CD14-positive monocyte (primary cell): ENCODE data around the gene SYP. TPM values are rescaled to one million over a fixed set of nuclear protein-coding genes. Genes with fewer than 3 reads are reported as not detected.

Experiments used
- DNase-seq, 3 donors: peaks; one replicate each; pipeline ENCODE4 v3.0.0-alpha.2; 2011 to 2022
- H2AFZ ChIP-seq: 2 replicates; pipeline ENCODE4 v1.6.0; 2012; ENCODE audit warnings: mild to moderate bottlenecking, low read depth, low read length, inconsistent platforms; ENCODE audit not compliant: insufficient read depth, poor library complexity, severe bottlenecking
- H3K27ac ChIP-seq, 2 donors: 1 replicate in 1 of 2; 2 replicates in 1 of 2; pipeline ENCODE4 v1.5.1; 2012 to 2013; ENCODE audit warnings: low read length in 2 of 2, control low read depth in 1 of 2, inconsistent platforms in 1 of 2, low read depth in 1 of 2, mild to moderate bottlenecking in 1 of 2
- H3K27me3 ChIP-seq, 2 donors: one replicate each; pipeline versions ENCODE4 v1.6.0 to v1.6.1; 2011 to 2013; ENCODE audit warnings: low read length in 2 of 2; ENCODE audit not compliant: control insufficient read depth in 2 of 2, insufficient read depth in 2 of 2
- H3K36me3 ChIP-seq, 2 donors: replicated peaks in 1 of 2; 1 replicate in 1 of 2; 2 replicates in 1 of 2; pipeline versions ENCODE4 v1.5.1 to v1.6.1; 2012 to 2013; ENCODE audit warnings: low read length in 2 of 2, control low read depth in 1 of 2, inconsistent platforms in 1 of 2, mild to moderate bottlenecking in 1 of 2; ENCODE audit not compliant: insufficient read depth in 2 of 2, control insufficient read depth in 1 of 2
- H3K4me1 ChIP-seq, 2 donors: 1 replicate in 1 of 2; 2 replicates in 1 of 2; pipeline versions ENCODE4 v1.5.1 to v1.6.1; 2012 to 2013; ENCODE audit warnings: low read length in 2 of 2, control low read depth in 1 of 2, inconsistent platforms in 1 of 2, mild to moderate bottlenecking in 1 of 2, moderate library complexity in 1 of 2; ENCODE audit not compliant: insufficient read depth in 2 of 2, control insufficient read depth in 1 of 2
- H3K4me2 ChIP-seq: replicated peaks from 2 replicates; pipeline ENCODE3; 2012; ENCODE audit warnings: low read length, moderate library complexity, mild to moderate bottlenecking; ENCODE audit not compliant: poor library complexity, severe bottlenecking; ENCODE audit errors: extremely low read depth
- H3K4me3 ChIP-seq, 3 experiments: fragments of 200-600 bp in 1 of 3; sonication (generic) in 1 of 3; replicated peaks in 1 of 3; 1 replicate in 2 of 3; 2 replicates in 1 of 3; pipeline ENCODE4 v1.5.1; 2011 to 2013; ENCODE audit warnings: low read length in 3 of 3, mild to moderate bottlenecking in 3 of 3, control low read depth in 2 of 3, low read depth in 2 of 3, inconsistent platforms in 1 of 3, moderate library complexity in 1 of 3
- H3K79me2 ChIP-seq: 2 replicates; pipeline ENCODE4 v1.6.0; 2012; ENCODE audit warnings: mild to moderate bottlenecking, control low read depth, inconsistent platforms, low read length, moderate library complexity; ENCODE audit not compliant: insufficient read depth
- H3K9ac ChIP-seq: 2 replicates; pipeline ENCODE4 v1.6.0; 2017; ENCODE audit warnings: low read length, mild to moderate bottlenecking; ENCODE audit not compliant: insufficient read depth, poor library complexity, severe bottlenecking
- H3K9me3 ChIP-seq, 2 donors: replicated peaks in 1 of 2; 1 replicate in 1 of 2; 2 replicates in 1 of 2; pipeline versions ENCODE4 v1.5.1 to v1.6.1; 2012 to 2013; ENCODE audit warnings: low read length in 2 of 2, control low read depth in 1 of 2; ENCODE audit not compliant: control insufficient read depth in 1 of 2, insufficient read depth in 1 of 2
- H4K20me1 ChIP-seq: 2 replicates; pipeline ENCODE4 v1.6.0; 2012; ENCODE audit warnings: mild to moderate bottlenecking, low read length, control low read depth, moderate library complexity; ENCODE audit not compliant: insufficient read depth
- H3K27ac Mint-ChIP-seq, 7 donors: one replicate each; pipeline ENCODE4 v1.8.0; 2020; ENCODE audit warnings: mild to moderate bottlenecking in 7 of 7, mixed read lengths in 7 of 7, moderate library complexity in 6 of 7, inconsistent platforms in 2 of 7
- H3K27me3 Mint-ChIP-seq, 3 donors: one replicate each; pipeline ENCODE4 v1.8.0; 2021 to 2022; ENCODE audit warnings: low read depth in 3 of 3, mild to moderate bottlenecking in 3 of 3, mixed read lengths in 3 of 3, moderate library complexity in 3 of 3, inconsistent platforms in 1 of 3
- H3K36me3 Mint-ChIP-seq, 2 donors: one replicate each; pipeline ENCODE4 v1.8.0; 2020; ENCODE audit warnings: mixed read lengths in 2 of 2, inconsistent platforms in 1 of 2, mild to moderate bottlenecking in 1 of 2
- H3K4me1 Mint-ChIP-seq: one replicate; pipeline ENCODE4 v1.8.0; 2020; ENCODE audit warnings: mild to moderate bottlenecking, mixed read lengths
- H3K4me3 Mint-ChIP-seq, 2 donors: one replicate each; pipeline ENCODE4 v1.8.0; 2020; ENCODE audit warnings: mild to moderate bottlenecking in 2 of 2, mixed read lengths in 2 of 2, moderate library complexity in 1 of 2
- H3K9me3 Mint-ChIP-seq, 7 donors: one replicate each; pipeline ENCODE4 v1.8.0; 2020 to 2022; ENCODE audit warnings: mixed read lengths in 7 of 7, mild to moderate bottlenecking in 6 of 7, moderate library complexity in 6 of 7, inconsistent platforms in 2 of 7
- WGBS: methylation state at CpG from one replicate; pipeline ENCODE4 v1.1.5; 2013; ENCODE audit warnings: missing lambda C conversion rate; ENCODE audit not compliant: insufficient coverage; 5-methylcytosine and 5-hydroxymethylcytosine counted together
- intact Hi-C, 2 donors: fragments of 100-400 bp; cut with micrococcal nuclease; formaldehyde crosslinking; loops; one replicate each; pipeline versions ENCODE4 v1.15.0 to v1.15.1; 2023
- polyA plus RNA-seq, 3 donors: library from polyadenylated mRNA; depleted of rRNA in 1 of 3; unstranded in 2 of 3; stranded (reverse) in 1 of 3; fragments of 300-500 nt in 2 of 3; fragments of >200 nt in 1 of 3; fragmentation: Illumina TruSeq in 2 of 3; gene quantifications; 1 replicate in 2 of 3; 2 replicates in 1 of 3; pipeline ENCODE4 v1.2.3, GENCODE V29; 2012 to 2021
- TF ChIP-seq, protein P1 (sequence below): fragments of 200-600 bp; IDR thresholded peaks from one replicate; pipeline ENCODE4 v1.8.0; 2022; ENCODE audit warnings: antibody characterized with exemption, mild to moderate bottlenecking

Gene SYP
- polyA plus RNA-seq, 3 donors = 0.27 to 0.69 (median 0.68) TPM

DNA sequence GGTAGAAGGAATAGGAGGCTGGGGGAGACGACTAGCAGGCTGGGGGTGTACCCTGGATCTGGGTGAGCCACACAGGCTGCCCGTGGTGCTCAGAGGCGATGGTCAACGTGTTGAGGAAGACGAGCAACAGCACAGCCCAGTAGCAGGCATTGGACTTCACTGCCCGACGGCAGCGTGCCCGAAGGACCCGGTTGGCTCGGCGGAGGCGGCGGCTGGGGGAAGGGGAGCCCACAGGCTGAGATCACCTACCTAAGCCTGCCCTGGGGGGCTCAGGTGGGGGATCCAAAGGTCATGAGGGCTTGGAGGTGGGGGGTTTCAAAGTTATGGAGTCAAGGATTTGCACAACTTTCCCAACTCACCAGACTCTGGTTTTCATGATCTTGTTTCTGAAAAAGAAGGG lies 25.9 kb upstream of the SYP start:
- no peaks in the 10 kb centered on the region for H3K36me3 Mint-ChIP-seq
- no peak overlapping the region for H3K4me2 ChIP-seq
- WGBS = 81% methylated on average over 5 of the region's 14 CpGs
- H3K9ac ChIP-seq = no peak overlapping the region
- H3K4me3 ChIP-seq = no peak overlapping the region
- no peaks in the 10 kb centered on the region for H3K9me3 ChIP-seq
- no peaks in the 10 kb centered on the region for H3K27me3 ChIP-seq
- no peak overlapping the region for H3K27ac Mint-ChIP-seq
- intact Hi-C loops = no loop called here
- no peak overlapping the region for H3K27ac ChIP-seq
- no peaks in the 10 kb centered on the region for H3K79me2 ChIP-seq
- TF ChIP-seq, protein P1, sequence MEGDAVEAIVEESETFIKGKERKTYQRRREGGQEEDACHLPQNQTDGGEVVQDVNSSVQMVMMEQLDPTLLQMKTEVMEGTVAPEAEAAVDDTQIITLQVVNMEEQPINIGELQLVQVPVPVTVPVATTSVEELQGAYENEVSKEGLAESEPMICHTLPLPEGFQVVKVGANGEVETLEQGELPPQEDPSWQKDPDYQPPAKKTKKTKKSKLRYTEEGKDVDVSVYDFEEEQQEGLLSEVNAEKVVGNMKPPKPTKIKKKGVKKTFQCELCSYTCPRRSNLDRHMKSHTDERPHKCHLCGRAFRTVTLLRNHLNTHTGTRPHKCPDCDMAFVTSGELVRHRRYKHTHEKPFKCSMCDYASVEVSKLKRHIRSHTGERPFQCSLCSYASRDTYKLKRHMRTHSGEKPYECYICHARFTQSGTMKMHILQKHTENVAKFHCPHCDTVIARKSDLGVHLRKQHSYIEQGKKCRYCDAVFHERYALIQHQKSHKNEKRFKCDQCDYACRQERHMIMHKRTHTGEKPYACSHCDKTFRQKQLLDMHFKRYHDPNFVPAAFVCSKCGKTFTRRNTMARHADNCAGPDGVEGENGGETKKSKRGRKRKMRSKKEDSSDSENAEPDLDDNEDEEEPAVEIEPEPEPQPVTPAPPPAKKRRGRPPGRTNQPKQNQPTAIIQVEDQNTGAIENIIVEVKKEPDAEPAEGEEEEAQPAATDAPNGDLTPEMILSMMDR = no peak
- no peaks in the 10 kb centered on the region for H4K20me1 ChIP-seq
- H2AFZ ChIP-seq = no peak overlapping the region
- peaks cover 0 to 23% (median 7%) of the 10 kb centered on the region in 7 donors for H3K9me3 Mint-ChIP-seq
- H3K36me3 ChIP-seq = no peaks in the 10 kb centered on the region
- no peak overlapping the region for H3K4me3 Mint-ChIP-seq
- peaks cover 8 to 10% of the 10 kb centered on the region in 2 donors for H3K4me1 ChIP-seq
- DNase-seq = no peak
- H3K27me3 Mint-ChIP-seq = peaks cover 9 to 19% (median 16%) of the 10 kb centered on the region in 3 donors
- H3K4me1 Mint-ChIP-seq = peaks cover 4% of the 10 kb centered on the region

DNA sequence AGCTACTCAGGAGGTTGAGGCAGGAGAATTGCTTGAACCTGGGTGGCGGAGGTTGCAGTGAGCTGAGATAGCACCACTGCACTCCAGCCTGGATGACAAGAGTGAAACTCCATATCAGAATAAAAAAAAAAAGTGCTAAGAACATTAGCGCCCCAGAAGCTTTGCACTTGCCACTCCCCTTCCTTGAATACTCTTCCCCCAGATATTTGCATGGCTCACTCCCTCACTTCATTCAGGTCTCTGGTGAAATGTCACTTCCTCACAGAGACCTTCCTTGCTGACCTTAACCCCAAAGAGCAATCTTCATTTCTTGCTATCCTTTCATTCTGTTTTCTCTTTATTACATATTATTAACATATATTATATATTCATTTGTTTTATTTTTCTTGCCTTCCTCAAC lies 21.9 kb upstream of the SYP start:
- Histone ChIP-seq H3K36me3 (no peaks in the 10 kb centered on the region), H3K79me2 (no peaks in the 10 kb centered on the region), H4K20me1 (no peaks in the 10 kb centered on the region), H3K4me2 (no peak overlapping the region), H2AFZ (no peak overlapping the region), H3K27ac (no peak overlapping the region), H3K4me3 (no peak overlapping the region), H3K27me3 (no peaks in the 10 kb centered on the region), H3K9ac (no peak overlapping the region), H3K4me1 (peaks cover 4 to 7% of the 10 kb centered on the region in 2 donors), H3K9me3 (no peaks in the 10 kb centered on the region)
- no CpG with 5 or more reads among the region's 2 CpGs for WGBS
- no peaks in the 10 kb centered on the region for H3K36me3 Mint-ChIP-seq
- no peak overlapping the region for H3K4me3 Mint-ChIP-seq
- H3K9me3 Mint-ChIP-seq = peaks cover 0 to 10% (median 0%) of the 10 kb centered on the region in 7 donors
- no peak for DNase-seq
- H3K27ac Mint-ChIP-seq = peak overlapping the region in 1 of 7 donors; percentile 27
- TF ChIP-seq, protein P1 = no peak
- intact Hi-C loops = no loop called here
- H3K27me3 Mint-ChIP-seq = peaks cover 10 to 24% (median 14%) of the 10 kb centered on the region in 3 donors
- H3K4me1 Mint-ChIP-seq = peaks cover 9% of the 10 kb centered on the region
